HG02943 (cell line): Measurements from ENCODE around the gene TRAP1.
A peak's percentile ranks its signal among the peaks of the same experiment; 100 is the strongest.

Experiments used
- ATAC-seq: cut with Tn5 transposase; IDR thresholded peaks from one replicate; pipeline ENCODE4 v1.9.1; 2021; ENCODE audit warnings: mild to moderate bottlenecking, low read depth, moderate library complexity; ENCODE audit not compliant: unreplicated experiment

The TRAP1 gene

GRCh38 chr16:3737181-3737580 is 19.9 kb upstream of the TRAP1 start:
- ATAC-seq: no peak

- ATAC-seq: no peak
Measured at GRCh38 chr16:3736116-3736515, 18.8 kb upstream of the TRAP1 start.

GRCh38 chr16:3735541-3735940 is 18.2 kb upstream of the TRAP1 start:
- ATAC-seq: no peak

- no peak for ATAC-seq
Measured at GRCh38 chr16:3734758-3735221, 17.5 kb upstream of the TRAP1 start.

GRCh38 chr16:3734084-3734757 is 16.9 kb upstream of the TRAP1 start:
- no peak for ATAC-seq

- no peak for ATAC-seq
Measured at GRCh38 chr16:3732171-3732570, 14.8 kb upstream of the TRAP1 start.

- ATAC-seq: no peak
Measured at GRCh38 chr16:3731126-3731935, 14.0 kb upstream of the TRAP1 start.

- ATAC-seq: no peak
Measured at GRCh38 chr16:3730161-3731125, 13.1 kb upstream of the TRAP1 start.

GRCh38 chr16:3729161-3730112 is 12.1 kb upstream of the TRAP1 start:
- ATAC-seq: no peak

GRCh38 chr16:3728424-3729160 is 11.3 kb upstream of the TRAP1 start:
- no peak for ATAC-seq

GRCh38 chr16:3727806-3728381 is 10.6 kb upstream of the TRAP1 start:
- ATAC-seq: no peak

- no peak for ATAC-seq
Measured at GRCh38 chr16:3726021-3726687, 8.8 kb upstream of the TRAP1 start.

- ATAC-seq: no peak
Measured at GRCh38 chr16:3725276-3725675, 8.0 kb upstream of the TRAP1 start.

GRCh38 chr16:3722508-3722907 is 5.2 kb upstream of the TRAP1 start:
- no peak for ATAC-seq

- ATAC-seq: no peak
Measured at GRCh38 chr16:3720418-3720817, 3.1 kb upstream of the TRAP1 start.

- ATAC-seq: no peak
Measured at GRCh38 chr16:3718628-3719027, 1.3 kb upstream of the TRAP1 start.

- no peak for ATAC-seq
Measured at GRCh38 chr16:3718019-3718391, 681 bp upstream of the TRAP1 start.

GRCh38 chr16:3716831-3717234 is 491 bp downstream of the TRAP1 start:
- ATAC-seq: peak; percentile 26
